Hepatocyte (in vitro differentiated cells): ENCODE results near the gene OLA1. TPM values are rescaled to one million over a fixed set of nuclear protein-coding genes. Genes with fewer than 3 reads are reported as not detected.
"Not testable (repeated sequence)": the region's sequence is repeated elsewhere in the genome, so short reads cannot be mapped to it uniquely, and the experiment has no call there.

Experiments
- DNase-seq: peaks from one replicate; pipeline ENCODE4 v3.0.0-alpha.2; 2016; ENCODE audit warnings: low spot score
- H2AFZ ChIP-seq: fragments of 200-600 bp; sonication (generic); 2 replicates; pipeline ENCODE4 v1.6.0; 2016; ENCODE audit warnings: antibody characterized with exemption, mild to moderate bottlenecking
- H3K27ac ChIP-seq: fragments of 200-600 bp; sonication (generic); 2 replicates; pipeline ENCODE4 v1.5.1; 2016; ENCODE audit warnings: mild to moderate bottlenecking
- H3K27me3 ChIP-seq: fragments of 200-600 bp; sonication (generic); 2 replicates; pipeline ENCODE4 v1.6.1; 2016
- H3K36me3 ChIP-seq: fragments of 200-600 bp; sonication (generic); replicated peaks from 2 replicates; pipeline ENCODE4 v1.5.1; 2016; ENCODE audit warnings: low read depth; ENCODE audit not compliant: insufficient read depth
- H3K4me1 ChIP-seq: fragments of 200-600 bp; sonication (generic); 2 replicates; pipeline ENCODE4 v1.5.1; 2016; ENCODE audit warnings: mild to moderate bottlenecking, moderate library complexity; ENCODE audit not compliant: insufficient read depth
- H3K4me2 ChIP-seq: fragments of 200-600 bp; sonication (generic); 2 replicates; pipeline ENCODE4 v1.6.0; 2016
- H3K4me3 ChIP-seq: fragments of 200-600 bp; sonication (generic); 2 replicates; pipeline ENCODE4 v1.5.1; 2016; ENCODE audit warnings: mild to moderate bottlenecking
- H3K79me2 ChIP-seq: fragments of 200-600 bp; sonication (generic); 2 replicates; pipeline ENCODE4 v1.6.0; 2017; ENCODE audit warnings: mild to moderate bottlenecking
- H3K9me2 ChIP-seq: fragments of 200-600 bp; sonication (generic); replicated peaks from 2 replicates; pipeline ENCODE4 v1.6.0; 2017; ENCODE audit warnings: mild to moderate bottlenecking; ENCODE audit not compliant: insufficient read depth
- H3K9me3 ChIP-seq: fragments of 200-600 bp; sonication (generic); 2 replicates; pipeline ENCODE4 v1.5.1; 2016; ENCODE audit warnings: low read depth, mild to moderate bottlenecking
- H4K20me1 ChIP-seq: fragments of 200-600 bp; sonication (generic); 2 replicates; pipeline ENCODE4 v1.6.0; 2016; ENCODE audit warnings: mild to moderate bottlenecking; ENCODE audit not compliant: insufficient read depth, poor library complexity, severe bottlenecking
- EZH2 ChIP-seq: fragments of 200-600 bp; sonication (generic); IDR thresholded peaks from 2 replicates; pipeline ENCODE4 v1.6.1; 2016; ENCODE audit warnings: antibody characterized with exemption, mild to moderate bottlenecking, borderline replicate concordance
- EZH2phosphoT487 ChIP-seq: fragments of 200-600 bp; sonication (generic); IDR thresholded peaks from one replicate; pipeline ENCODE4 v1.6.1; 2018; ENCODE audit warnings: antibody characterized with exemption, mild to moderate bottlenecking, low read depth, moderate library complexity; ENCODE audit not compliant: unreplicated experiment, severe bottlenecking
- WGBS: methylation state at CpG from one replicate; pipeline ENCODE4 v1.1.6; 2016; ENCODE audit warnings: low lambda C conversion rate; ENCODE audit errors: missing lambda C conversion rate; 5-methylcytosine and 5-hydroxymethylcytosine counted together
- polyA plus RNA-seq: library from polyadenylated mRNA; unstranded; fragments of >200 nt; fragmentation: Nextera tagmentation; extraction: Ambion mirVana; gene quantifications from 2 replicates; pipeline ENCODE4 v1.2.1, GENCODE V29; 2016
- total RNA-seq: library from RNA; depleted of rRNA; stranded (reverse); fragments of >200 nt; gene quantifications from 2 replicates; pipeline ENCODE4 v1.2.3, GENCODE V29; 2014
- TF ChIP-seq, protein P1 (sequence below): fragments of 200-600 bp; sonication (generic); IDR thresholded peaks from 2 replicates; pipeline ENCODE4 v1.5.1; 2016; ENCODE audit warnings: antibody characterized with exemption, mild to moderate bottlenecking; ENCODE audit not compliant: poor library complexity

The OLA1 gene
- total and polyA plus RNA-seq, 2 experiments from 2014 or later, result 89.3 to 89.6 TPM

DNA sequence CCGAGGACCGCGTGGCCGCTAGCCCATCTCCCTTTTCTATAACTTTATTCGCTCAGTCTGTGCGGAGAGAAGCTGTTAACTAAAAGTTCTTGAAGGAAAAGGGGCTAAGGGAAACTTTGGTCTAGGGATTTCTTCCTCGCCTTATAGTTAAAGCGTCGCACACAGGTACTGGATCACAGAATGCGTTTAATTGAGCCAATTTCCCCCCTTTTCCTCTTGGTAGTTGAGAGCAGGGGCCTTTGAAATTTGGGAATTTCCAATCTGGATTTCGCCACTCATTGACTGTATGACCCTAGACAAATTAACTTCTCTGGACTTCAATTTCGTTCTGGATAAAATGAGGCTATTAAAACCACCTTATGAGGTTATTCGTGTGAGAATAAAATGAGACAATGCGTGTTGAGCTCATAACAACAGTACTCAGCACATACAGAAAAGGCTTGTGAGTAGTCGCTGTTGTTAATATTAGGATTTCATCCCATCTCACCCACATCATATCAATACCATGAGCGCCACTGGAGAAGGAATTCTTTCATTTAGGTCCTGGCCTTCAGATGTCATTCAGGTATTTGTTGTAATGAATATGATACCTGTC lies 763 bp upstream of the OLA1 start:
- no peak for DNase-seq
- no peaks in the 10 kb centered on the region for H3K9me2 ChIP-seq
- no peaks in the 10 kb centered on the region for H3K9me3 ChIP-seq
- H2AFZ ChIP-seq, result peak overlapping the region; percentile 98
- peaks cover 8% of the 10 kb centered on the region for H3K4me1 ChIP-seq
- peaks cover 40% of the 10 kb centered on the region for H3K79me2 ChIP-seq
- H3K27me3 ChIP-seq, result no peaks in the 10 kb centered on the region
- WGBS, result 58% methylated on average over 16 of the region's 16 CpGs
- peak overlapping the region; percentile 88 for H3K4me2 ChIP-seq
- H3K27ac ChIP-seq, result peak overlapping the region; percentile 93
- H3K36me3 ChIP-seq, result no peaks in the 10 kb centered on the region
- H3K4me3 ChIP-seq, result peak overlapping the region; percentile 23
- H4K20me1 ChIP-seq, result peaks cover 6% of the 10 kb centered on the region
- TF ChIP-seq, protein P1, sequence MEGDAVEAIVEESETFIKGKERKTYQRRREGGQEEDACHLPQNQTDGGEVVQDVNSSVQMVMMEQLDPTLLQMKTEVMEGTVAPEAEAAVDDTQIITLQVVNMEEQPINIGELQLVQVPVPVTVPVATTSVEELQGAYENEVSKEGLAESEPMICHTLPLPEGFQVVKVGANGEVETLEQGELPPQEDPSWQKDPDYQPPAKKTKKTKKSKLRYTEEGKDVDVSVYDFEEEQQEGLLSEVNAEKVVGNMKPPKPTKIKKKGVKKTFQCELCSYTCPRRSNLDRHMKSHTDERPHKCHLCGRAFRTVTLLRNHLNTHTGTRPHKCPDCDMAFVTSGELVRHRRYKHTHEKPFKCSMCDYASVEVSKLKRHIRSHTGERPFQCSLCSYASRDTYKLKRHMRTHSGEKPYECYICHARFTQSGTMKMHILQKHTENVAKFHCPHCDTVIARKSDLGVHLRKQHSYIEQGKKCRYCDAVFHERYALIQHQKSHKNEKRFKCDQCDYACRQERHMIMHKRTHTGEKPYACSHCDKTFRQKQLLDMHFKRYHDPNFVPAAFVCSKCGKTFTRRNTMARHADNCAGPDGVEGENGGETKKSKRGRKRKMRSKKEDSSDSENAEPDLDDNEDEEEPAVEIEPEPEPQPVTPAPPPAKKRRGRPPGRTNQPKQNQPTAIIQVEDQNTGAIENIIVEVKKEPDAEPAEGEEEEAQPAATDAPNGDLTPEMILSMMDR, result no peak
- TF ChIP-seq EZH2, result no peak
- no peak for TF ChIP-seq EZH2phosphoT487

DNA sequence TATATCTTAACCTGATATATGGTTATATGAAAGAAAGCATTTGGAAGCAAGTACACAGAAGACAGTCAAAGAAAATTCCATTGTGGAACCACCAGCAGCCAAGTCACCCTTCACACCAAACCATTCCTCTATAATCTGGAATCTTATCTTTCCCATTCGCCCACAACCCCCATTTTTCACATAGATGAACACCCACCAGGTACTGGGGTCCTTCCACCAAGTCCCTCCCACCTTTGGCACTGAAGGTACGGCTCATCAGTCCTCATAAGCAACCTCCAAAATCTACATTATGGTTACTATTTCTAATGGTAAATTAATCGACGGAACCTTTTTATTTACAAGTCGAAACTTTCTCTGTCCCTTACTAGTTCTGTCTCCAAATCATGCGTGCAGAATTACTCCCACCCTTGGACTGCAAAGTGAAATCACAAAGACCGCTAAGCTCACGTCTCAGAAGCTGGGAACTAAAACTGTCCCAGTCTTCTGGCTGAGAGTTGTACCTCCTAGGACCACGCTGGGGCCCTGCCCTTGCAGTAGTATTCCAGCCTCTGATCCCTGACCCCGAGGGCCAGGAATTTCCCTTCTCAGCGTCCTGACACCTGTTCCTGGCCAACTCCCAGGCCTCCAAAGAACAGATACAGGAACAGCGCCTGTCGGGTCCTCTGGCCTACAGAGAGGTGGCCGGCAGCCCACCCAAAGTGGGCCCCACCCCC lies 702 bp downstream of the OLA1 start:
- Histone ChIP-seq H3K4me3 (peak overlapping the region; percentile 91), H3K27me3 (no peaks in the 10 kb centered on the region), H2AFZ (peak overlapping the region; percentile 99), H3K36me3 (no peaks in the 10 kb centered on the region), H3K4me1 (peaks cover 8% of the 10 kb centered on the region), H4K20me1 (peaks cover 6% of the 10 kb centered on the region), H3K4me2 (peak overlapping the region; percentile 80), H3K9me3 (no peaks in the 10 kb centered on the region), H3K9me2 (no peaks in the 10 kb centered on the region), H3K79me2 (peaks cover 55% of the 10 kb centered on the region), H3K27ac (peak overlapping the region; percentile 97)
- DNase-seq, result peak; percentile 62
- TF ChIP-seq, protein P1, result no peak
- TF ChIP-seq EZH2phosphoT487 (no peak), EZH2 (no peak)
- 13% methylated on average over 14 of the region's 14 CpGs for WGBS

DNA sequence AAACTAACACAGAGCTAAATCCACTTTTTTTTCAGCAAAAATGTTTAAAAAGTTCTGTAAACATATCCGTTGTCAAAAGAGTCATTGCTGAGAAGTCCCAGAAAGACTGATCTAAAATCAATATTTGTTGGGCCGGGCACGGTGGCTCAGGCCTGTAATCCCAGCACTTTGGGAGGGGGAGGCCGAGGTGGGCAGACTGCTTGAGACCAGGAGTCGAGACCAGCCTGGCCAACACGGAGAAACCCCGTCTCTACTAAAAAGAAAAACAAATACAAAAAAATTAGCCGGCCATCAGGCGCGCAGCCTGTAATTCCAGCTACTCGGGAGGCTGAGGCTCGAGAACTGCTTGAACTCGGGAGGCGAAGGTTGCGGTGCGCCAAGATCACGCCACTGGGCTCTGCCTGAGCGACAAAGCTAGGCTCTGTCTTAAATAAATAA lies 1.4 kb downstream of the OLA1 start:
- H3K4me2 ChIP-seq, result peak overlapping the region; percentile 80
- peaks cover 6% of the 10 kb centered on the region for H4K20me1 ChIP-seq
- H2AFZ ChIP-seq, result no peak overlapping the region
- DNase-seq, result no peak
- peaks cover 8% of the 10 kb centered on the region for H3K4me1 ChIP-seq
- TF ChIP-seq EZH2, result no peak
- no peak for TF ChIP-seq EZH2phosphoT487
- TF ChIP-seq, protein P1, result no peak
- H3K9me3 ChIP-seq, result no peaks in the 10 kb centered on the region
- H3K4me3 ChIP-seq, result peak overlapping the region; percentile 91
- no peaks in the 10 kb centered on the region for H3K9me2 ChIP-seq
- H3K79me2 ChIP-seq, result peaks cover 61% of the 10 kb centered on the region
- WGBS, result 63% methylated on average over 18 of the region's 18 CpGs
- H3K27me3 ChIP-seq, result no peaks in the 10 kb centered on the region
- no peaks in the 10 kb centered on the region for H3K36me3 ChIP-seq
- peak overlapping the region; percentile 97 for H3K27ac ChIP-seq

DNA sequence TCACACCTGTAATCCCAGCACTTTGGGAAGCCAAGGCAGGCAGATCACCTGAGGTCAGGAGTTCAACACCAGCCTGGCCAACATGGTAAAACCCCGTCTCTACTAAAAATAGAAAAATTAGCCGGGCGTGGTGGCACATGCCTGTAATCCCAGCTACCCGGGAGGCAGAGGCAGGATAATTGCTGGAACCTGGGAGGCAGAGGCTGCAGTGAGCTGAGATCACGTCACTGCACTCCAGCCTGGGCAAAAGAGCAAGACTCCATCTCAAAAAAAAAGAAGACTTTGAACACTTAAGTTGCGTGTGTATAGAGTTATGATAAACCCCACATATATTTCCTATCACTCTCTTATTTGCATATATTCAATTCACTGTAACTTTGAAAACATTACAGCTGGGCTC lies 2.7 kb downstream of the OLA1 start:
- H3K79me2 ChIP-seq, result peaks cover 75% of the 10 kb centered on the region
- H3K9me2 ChIP-seq, H3K4me1 ChIP-seq, H3K9me3 ChIP-seq, DNase-seq, H2AFZ ChIP-seq, H3K4me2 ChIP-seq, H4K20me1 ChIP-seq, H3K36me3 ChIP-seq, H3K4me3 ChIP-seq, H3K27ac ChIP-seq, H3K27me3 ChIP-seq: not testable (repeated sequence)
- WGBS, result 93% methylated on average over 6 of the region's 6 CpGs
